Islet precursor cell (in vitro differentiated cells): ENCODE data around the gene ZFR2.
A peak's percentile ranks its signal among the peaks of the same experiment; 100 is the strongest.

Experiments used
- DNase-seq: peaks from one replicate; pipeline ENCODE4 v3.0.0-alpha.2; 2018

Gene ZFR2

GRCh38 chr19:3813473-3814392 is 55.1 kb downstream of the ZFR2 start:
- DNase-seq: no peak

- DNase-seq: no peak
Observed at GRCh38 chr19:3810708-3811355, 58.0 kb downstream of the ZFR2 start.

- DNase-seq: no peak
Observed at GRCh38 chr19:3809881-3810707, 58.7 kb downstream of the ZFR2 start.

GRCh38 chr19:3808420-3809143 is 60.3 kb downstream of the ZFR2 start:
- no peak for DNase-seq

- DNase-seq: no peak
Observed at GRCh38 chr19:3807574-3808354, 61.1 kb downstream of the ZFR2 start.

GRCh38 chr19:3807131-3807480 is 61.7 kb downstream of the ZFR2 start:
- peak; percentile 45 for DNase-seq

GRCh38 chr19:3805859-3806258 is 63.0 kb downstream of the ZFR2 start:
- DNase-seq: no peak

- DNase-seq: no peak
Observed at GRCh38 chr19:3804429-3804828, 64.4 kb downstream of the ZFR2 start.

GRCh38 chr19:3803986-3804385 is 64.9 kb downstream of the ZFR2 start:
- no peak for DNase-seq

- DNase-seq: no peak
Observed at GRCh38 chr19:3803114-3803888, 65.5 kb downstream of the ZFR2 start.

GRCh38 chr19:3801412-3802096 is 67.3 kb downstream of the ZFR2 start:
- no peak for DNase-seq

- DNase-seq: no peak
Observed at GRCh38 chr19:3800996-3801395, 67.8 kb downstream of the ZFR2 start.

- DNase-seq: no peak
Observed at GRCh38 chr19:3798137-3798536, 70.7 kb downstream of the ZFR2 start.

GRCh38 chr19:3796358-3796757 is 72.5 kb downstream of the ZFR2 start:
- no peak for DNase-seq

GRCh38 chr19:3793799-3794198 is 75.0 kb downstream of the ZFR2 start:
- no peak for DNase-seq

- no peak for DNase-seq
Observed at GRCh38 chr19:3792114-3792513, 76.7 kb downstream of the ZFR2 start.

- no peak for DNase-seq
Observed at GRCh38 chr19:3790941-3791340, 77.9 kb downstream of the ZFR2 start.

- no peak for DNase-seq
Observed at GRCh38 chr19:3790209-3790734, 78.6 kb downstream of the ZFR2 start.

GRCh38 chr19:3788996-3789778 is 79.7 kb downstream of the ZFR2 start:
- no peak for DNase-seq
